ENCODE data around the gene CLDN6.

The CLDN6 gene

GRCh38 chr16:3017794-3018506 is at the start of gene CLDN6:
Gene CLDN6, minus strand, starts transcription at chr16:3018183. Its CDS starts 2,162 bp downstream, at chr16:3016021.
- Histone ChIP-seq H3K27ac (peak within 1 kb of the TSS; percentile 11), H3K9me3 (no peaks in the 10 kb centered on the region), H3K36me3 (peaks cover 30% of the 10 kb centered on the region), H3K4me3 (ENCODE audit: low read depth in 1 of 2, low read length in 1 of 2) (peak within 1 kb of the TSS in 1 of 2 experiments; percentile 21), H3K27me3 (peaks cover 22% of the 10 kb centered on the region), H3K4me1 (ENCODE audit: control insufficient read depth in 1 of 2, insufficient read depth in 1 of 2, low read depth in 1 of 2, low read length in 1 of 2) (peaks cover 38 to 51% of the 10 kb centered on the region in 2 experiments)
- peak; percentile 14 for TF ChIP-seq CTCF (IDR thresholded peaks at IDR 0.05)

- Histone ChIP-seq H3K27ac (no peak overlapping the region), H3K36me3 (no peaks in the 10 kb centered on the region), H3K27me3 (no peaks in the 10 kb centered on the region), H3K9me3 (no peaks in the 10 kb centered on the region), H3K4me1 (ENCODE audit: control insufficient read depth in 1 of 2, insufficient read depth in 1 of 2, low read depth in 1 of 2, low read length in 1 of 2) (peaks cover 41 to 45% of the 10 kb centered on the region in 2 experiments), H3K4me3 (ENCODE audit: low read depth in 1 of 2, low read length in 1 of 2) (no peak overlapping the region)
- TF ChIP-seq CTCF (IDR thresholded peaks at IDR 0.05): no peak
Observed at GRCh38 chr16:3066440-3066748, 48.4 kb upstream of the CLDN6 start.

GRCh38 chr16:3065742-3066439 is 47.9 kb upstream of the CLDN6 start:
- Histone ChIP-seq H3K4me1 (ENCODE audit: control insufficient read depth in 1 of 2, insufficient read depth in 1 of 2, low read depth in 1 of 2, low read length in 1 of 2) (peaks cover 40 to 45% of the 10 kb centered on the region in 2 experiments), H3K27ac (no peak overlapping the region), H3K4me3 (ENCODE audit: low read depth in 1 of 2, low read length in 1 of 2) (no peak overlapping the region)

GRCh38 chr16:3065069-3065741 is 47.2 kb upstream of the CLDN6 start, which contains the start of gene IL32:
Gene IL32, plus strand, starts transcription at chr16:3065640. Its CDS starts 172 bp downstream, at chr16:3065812.
- no peaks in the 10 kb centered on the region for H3K9me3 ChIP-seq
- H3K4me3 ChIP-seq (ENCODE audit: low read depth in 1 of 2, low read length in 1 of 2): no peak within 1 kb of the TSS
- no peaks in the 10 kb centered on the region for H3K27me3 ChIP-seq
- no peak within 1 kb of the TSS for H3K27ac ChIP-seq
- no peak for TF ChIP-seq CTCF (IDR thresholded peaks at IDR 0.05)
- H3K36me3 ChIP-seq: peaks cover 7% of the 10 kb centered on the region
- H3K4me1 ChIP-seq (ENCODE audit: control insufficient read depth in 1 of 2, insufficient read depth in 1 of 2, low read depth in 1 of 2, low read length in 1 of 2): peaks cover 40 to 45% of the 10 kb centered on the region in 2 experiments

More at GRCh38 chr16:3065742-3066439, 47.9 kb upstream of the CLDN6 start:
- no peak for TF ChIP-seq CTCF (IDR thresholded peaks at IDR 0.05)
- no peaks in the 10 kb centered on the region for H3K27me3 ChIP-seq
- peaks cover under 1% of the 10 kb centered on the region for H3K36me3 ChIP-seq
- H3K9me3 ChIP-seq: no peaks in the 10 kb centered on the region

- no peak overlapping the region for H3K4me3 ChIP-seq (ENCODE audit: low read depth in 1 of 2, low read length in 1 of 2)
- no peaks in the 10 kb centered on the region for H3K9me3 ChIP-seq
- peaks cover 40 to 49% of the 10 kb centered on the region in 2 experiments for H3K4me1 ChIP-seq (ENCODE audit: control insufficient read depth in 1 of 2, insufficient read depth in 1 of 2, low read depth in 1 of 2, low read length in 1 of 2)
- H3K27ac ChIP-seq: no peak overlapping the region
- H3K36me3 ChIP-seq: peaks cover 21% of the 10 kb centered on the region
- TF ChIP-seq CTCF (IDR thresholded peaks at IDR 0.05): no peak
- H3K27me3 ChIP-seq: no peaks in the 10 kb centered on the region
Observed at GRCh38 chr16:3063625-3064386, 45.8 kb upstream of the CLDN6 start.
